Left ventricle myocardium superior (tissue), 1 donor: ENCODE measurements around the gene BTBD18. TPM values are rescaled to one million over a fixed set of nuclear protein-coding genes. Genes with fewer than 3 reads are reported as not detected.
A peak's percentile ranks its signal among the peaks of the same experiment; 100 is the strongest.

Source experiments
- ATAC-seq: fragments of 200-7000 bp; cut with Tn5 transposase; one replicate; pipeline ENCODE4 v1.9.1; 2020; ENCODE audit warnings: mild to moderate bottlenecking, moderate library complexity
- DNase-seq: peaks from one replicate; pipeline ENCODE4 v3.0.0-alpha.2; 2020
- intact Hi-C: fragments of 100-400 bp; cut with micrococcal nuclease; formaldehyde crosslinking; loops from one replicate; pipeline ENCODE4 v1.11.0; 2022
- long read RNA-seq: library from polyadenylated mRNA; unstranded; transcript quantifications from one replicate; pipeline ENCODE4 v2.0.0, GENCODE V29; 2021
- total RNA-seq: library from RNA; stranded (reverse); fragmentation: NEBNext Ultra II Directional; extraction: Animal tissue kit (Norgen Biotek cat#: 25700); gene quantifications from one replicate; pipeline ENCODE4 v1.2.1, GENCODE V29; 2021
- donor health status: DM: no; HTN: yes; CAD: no; lungs with severe emphysema.

Gene BTBD18, protein sequence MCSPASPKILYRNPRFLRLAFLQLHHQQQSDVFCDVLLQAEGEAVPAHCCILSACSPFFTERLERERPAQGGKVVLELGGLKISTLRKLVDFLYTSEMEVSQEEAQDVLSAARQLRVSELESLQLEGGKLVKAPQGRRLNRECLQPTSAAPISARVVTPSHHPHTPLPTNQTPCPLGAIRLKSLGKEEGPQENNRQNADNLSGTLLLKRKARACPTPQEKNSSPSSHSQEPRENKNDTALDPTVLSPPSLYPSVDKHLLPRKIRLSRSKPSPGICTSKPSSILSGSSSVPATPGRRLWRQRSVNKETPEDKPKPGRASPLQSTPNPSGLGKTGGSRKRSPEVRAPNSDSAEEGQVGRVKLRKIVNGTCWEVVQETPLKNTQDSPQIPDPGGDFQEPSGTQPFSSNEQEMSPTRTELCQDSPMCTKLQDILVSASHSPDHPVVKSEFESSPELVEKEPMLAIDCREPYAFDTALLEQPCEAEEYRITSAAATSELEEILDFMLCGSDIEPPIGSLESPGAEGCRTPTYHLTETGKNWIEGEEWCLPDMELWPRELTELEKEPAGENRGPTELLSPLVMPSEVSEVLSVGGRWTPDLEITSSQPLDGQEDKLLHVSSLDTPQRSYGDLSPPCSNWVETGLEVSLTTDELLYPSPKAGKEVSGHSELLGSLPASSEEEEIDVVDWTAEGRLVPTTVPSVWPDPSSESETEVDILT
- total RNA-seq, result not detected
- long read RNA-seq, partial matches to known transcripts, result 0 of 1 reads
- long read RNA-seq, other reads (novel, unspliced or antisense), result 1 of 1 reads

DNA sequence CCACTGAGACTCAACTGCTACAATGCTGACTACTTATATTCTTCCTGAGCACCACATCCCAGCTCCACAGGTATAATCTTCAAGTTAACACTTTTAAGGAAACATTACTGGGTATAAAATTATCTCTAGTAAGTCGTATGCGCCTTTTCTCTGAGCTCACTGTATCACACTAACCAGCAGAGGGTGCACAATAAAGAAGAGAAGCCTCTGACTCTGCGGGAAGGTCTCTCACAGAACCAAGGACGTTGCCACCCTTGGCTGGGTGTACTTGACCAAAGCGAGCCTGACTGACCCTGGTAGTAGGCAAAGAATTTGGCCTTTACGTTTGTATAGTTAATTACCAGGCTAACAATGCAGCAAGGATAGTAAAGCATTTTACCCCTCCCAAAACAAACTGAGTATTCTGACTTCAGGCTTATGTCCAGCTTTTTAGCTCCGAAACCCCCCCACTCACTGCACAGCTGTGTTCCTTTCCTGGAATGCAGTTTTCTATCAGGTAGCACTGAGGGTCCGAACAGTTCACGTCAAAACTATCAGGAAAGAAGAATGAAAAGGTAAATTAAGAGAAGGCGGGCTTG is at the start of gene BTBD18:
Gene BTBD18 (minus strand): TSS at position 144 of the 578 bp plus-strand sequence. CDS start 631 bp downstream, outside the sequence.
- DNase-seq, result no peak
- peak; percentile 90 for ATAC-seq
- intact Hi-C loops, result no loop called here

- DNase-seq (no peak), ATAC-seq (no peak)
- intact Hi-C loops, result no loop called here
These were observed 49.5 kb upstream of the BTBD18 start for GRCh38 chr11:57801183-57801485.

- intact Hi-C loops, result no loop called here
- ATAC-seq, result peak; percentile 64
These were observed 49.0 kb upstream of the BTBD18 start for GRCh38 chr11:57800444-57801182.

GRCh38 chr11:57798905-57799559 is 47.4 kb upstream of the BTBD18 start:
- intact Hi-C loops, result loop anchor here (5.0 kb wide), 1 partner anchor 37 kb away; the partner anchor contains the start of gene CTNND1
- peak; percentile 79 for ATAC-seq
- DNase-seq, result no peak

More at GRCh38 chr11:57800444-57801182, 49.0 kb upstream of the BTBD18 start:
- no peak for DNase-seq

- no peak for ATAC-seq
- DNase-seq, result no peak
- intact Hi-C loops, result no loop called here
These were observed 41.9 kb upstream of the BTBD18 start for GRCh38 chr11:57793351-57794115.

DNA sequence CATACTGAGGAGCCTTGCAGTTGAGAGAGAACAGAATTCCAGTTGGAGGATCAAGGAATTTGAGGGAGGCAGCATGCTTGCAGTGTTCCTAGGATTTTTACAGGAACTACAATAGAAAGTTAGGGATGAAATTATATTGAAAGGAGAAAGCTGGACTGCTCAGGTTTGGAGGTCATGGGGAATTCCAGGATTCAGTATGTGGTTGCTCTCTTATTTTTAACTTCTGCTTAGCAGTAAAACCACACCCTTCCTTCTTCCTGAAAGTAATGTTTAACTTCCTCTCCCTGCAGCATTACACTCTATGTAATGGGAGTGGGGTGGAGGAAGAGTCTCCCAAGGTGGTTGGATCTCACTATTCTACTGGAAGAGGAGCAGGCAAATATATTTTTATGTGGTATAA is 41.3 kb upstream of the BTBD18 start:
- intact Hi-C loops, result no loop called here
- ATAC-seq (peak; percentile 79), DNase-seq (no peak)

DNA sequence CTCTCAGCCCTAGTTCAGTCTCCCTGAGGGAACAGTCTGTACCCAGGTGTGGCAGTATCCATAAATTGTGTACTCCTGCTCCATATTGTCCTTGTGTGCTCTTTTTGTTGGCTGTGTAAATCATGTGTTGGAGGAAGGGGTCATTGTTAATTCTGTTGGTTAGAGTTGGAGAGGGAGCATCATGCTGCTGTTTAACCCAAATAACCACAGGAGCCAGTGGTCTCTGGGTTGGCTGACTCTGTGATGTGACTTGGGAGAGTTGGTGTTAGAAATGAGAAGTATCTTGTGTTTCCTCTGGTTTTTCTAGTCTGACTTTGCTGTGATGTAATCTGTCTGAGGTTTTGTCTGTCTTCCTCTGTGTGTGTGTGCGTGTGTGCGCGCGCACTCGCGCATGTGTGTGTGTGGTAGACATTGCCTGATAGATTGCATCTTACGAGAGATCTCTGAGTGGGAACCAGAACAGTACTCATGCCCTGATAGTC is 40.5 kb upstream of the BTBD18 start:
- intact Hi-C loops, result no loop called here

GRCh38 chr11:57791321-57792059 is 39.9 kb upstream of the BTBD18 start:
- no peak for DNase-seq
- intact Hi-C loops, result no loop called here
- ATAC-seq, result no peak

More for the DNA sequence above, 40.5 kb upstream of the BTBD18 start:
- ATAC-seq (peak; percentile 65), DNase-seq (peak; percentile 87)

- intact Hi-C loops, result no loop called here
- no peak for DNase-seq
- ATAC-seq, result no peak
These were observed 37.1 kb upstream of the BTBD18 start for GRCh38 chr11:57788703-57789088.

DNA sequence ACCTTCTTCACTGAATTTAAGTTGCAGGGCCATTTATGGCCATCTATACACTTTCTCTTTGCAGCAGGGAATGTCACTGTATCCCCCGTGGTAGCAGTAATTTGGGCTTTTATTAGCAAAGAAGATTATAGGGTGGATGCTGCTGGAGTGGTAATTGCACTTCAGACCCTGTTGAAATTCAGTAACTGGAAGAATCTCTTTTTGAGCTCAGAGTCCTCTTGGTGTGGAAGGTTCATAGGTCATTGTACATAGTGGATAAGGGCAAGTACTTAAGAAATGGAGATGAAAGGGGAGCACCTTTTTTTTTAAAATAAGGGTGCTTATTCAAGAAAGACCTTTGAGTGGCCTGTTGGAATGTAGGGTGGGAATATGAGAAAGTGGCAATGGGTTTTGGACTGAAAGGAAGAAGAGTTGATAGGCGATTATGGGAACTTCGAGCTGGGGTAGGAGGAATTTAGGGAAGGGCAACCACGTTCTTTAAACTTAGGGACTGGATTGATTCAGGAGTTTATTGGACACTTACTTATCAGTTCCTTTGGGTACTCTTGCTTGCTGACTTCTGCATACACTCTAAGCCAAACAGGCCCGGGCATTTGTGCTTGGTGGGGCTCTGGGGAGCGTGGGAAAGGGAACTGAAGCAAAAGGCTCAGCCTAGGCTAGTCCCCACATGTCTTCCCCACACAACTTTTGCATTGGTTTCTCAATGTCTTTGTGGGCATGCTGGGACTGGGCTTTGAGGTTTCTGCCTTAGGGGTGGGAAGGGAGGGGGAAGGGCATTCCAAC is 36.5 kb upstream of the BTBD18 start:
- no peak for DNase-seq
- intact Hi-C loops, result no loop called here
- peak; percentile 18 for ATAC-seq

- intact Hi-C loops, result no loop called here
- ATAC-seq (no peak), DNase-seq (no peak)
These were observed 35.5 kb upstream of the BTBD18 start for GRCh38 chr11:57787006-57787604.

DNA sequence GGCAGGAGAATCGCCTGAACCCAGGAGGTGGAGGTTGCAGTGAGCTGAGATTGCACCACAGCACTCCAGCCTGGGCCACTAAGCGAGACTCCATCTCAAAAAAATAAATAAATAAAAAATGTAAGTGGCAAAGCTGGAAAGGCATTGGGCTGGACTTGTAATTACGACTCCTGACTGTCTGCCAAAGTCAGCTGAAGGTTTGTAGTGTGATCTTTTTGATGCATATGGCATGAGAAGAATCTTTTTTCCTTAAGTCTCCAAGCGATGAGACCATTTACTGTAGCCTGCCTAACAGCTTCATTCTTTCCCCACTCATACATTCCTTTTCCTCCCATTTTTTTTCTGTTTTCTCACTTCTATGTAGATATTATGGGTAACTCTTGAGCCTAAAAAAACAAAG is 34.8 kb upstream of the BTBD18 start:
- intact Hi-C loops, result no loop called here
- no peak for DNase-seq
- ATAC-seq, result no peak

DNA sequence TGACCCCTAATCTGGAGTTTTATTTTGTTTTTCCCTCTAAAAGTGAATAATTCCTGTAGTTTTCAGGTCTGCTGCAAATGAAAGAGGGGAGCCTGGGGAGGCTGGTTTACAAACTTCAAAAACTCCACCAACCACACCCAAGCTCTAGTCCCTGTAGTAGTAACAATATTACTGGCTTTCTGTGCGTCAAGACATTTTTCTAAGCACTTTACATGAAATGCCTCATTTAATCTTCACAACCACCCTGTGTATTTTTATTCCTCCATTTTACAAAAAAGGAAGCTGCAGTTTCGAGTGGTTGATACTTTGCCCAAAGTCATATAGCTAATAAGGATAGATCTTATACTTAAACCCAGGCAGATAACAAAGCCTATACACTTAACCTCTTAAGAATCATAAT is 33.5 kb upstream of the BTBD18 start:
- ATAC-seq (no peak), DNase-seq (no peak)
- intact Hi-C loops, result no loop called here

DNA sequence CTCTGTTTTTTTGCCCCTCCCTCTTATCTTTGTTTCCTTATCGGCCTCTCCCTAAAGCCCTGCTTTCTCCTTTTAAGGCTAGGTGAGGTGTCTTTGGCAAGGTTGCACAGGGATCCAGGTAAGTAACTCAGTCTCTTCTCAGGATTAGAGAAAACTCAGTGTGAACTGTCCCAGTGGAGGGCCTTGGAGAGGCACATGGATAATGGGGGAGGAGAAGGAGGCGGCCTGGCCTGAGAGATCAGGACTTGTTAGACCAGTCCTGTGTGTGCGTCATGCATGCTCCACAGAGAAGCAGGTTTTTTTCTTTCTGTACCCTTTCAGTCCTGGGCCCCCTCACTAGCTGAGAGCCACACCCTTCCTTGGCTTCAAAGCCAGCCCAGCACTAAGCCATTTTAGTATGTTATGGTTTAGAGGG is 29.9 kb upstream of the BTBD18 start:
- intact Hi-C loops, result no loop called here
- ATAC-seq (no peak), DNase-seq (no peak)

- ATAC-seq, result peak; percentile 75
These were observed 27.7 kb upstream of the BTBD18 start for GRCh38 chr11:57779276-57779675.

GRCh38 chr11:57778318-57779037 is 26.9 kb upstream of the BTBD18 start:
- peak; percentile 93 for DNase-seq
- ATAC-seq, result peak; percentile 93
- intact Hi-C loops, result no loop called here

More at GRCh38 chr11:57779276-57779675, 27.7 kb upstream of the BTBD18 start:
- intact Hi-C loops, result no loop called here
- DNase-seq, result peak; percentile 40
